Small intestine (tissue), 7 donors: ENCODE data around the gene PDE8B. TPM values are rescaled to one million over a fixed set of nuclear protein-coding genes. Genes with fewer than 3 reads are reported as not detected.
A peak's percentile ranks its signal among the peaks of the same experiment; 100 is the strongest.

ENCODE experiments used
- DNase-seq, 2 donors: peaks; one replicate each; pipeline versions ENCODE4 v3.0.0 to v3.0.0-alpha.2; 2013
- FAIRE-seq: peaks from 2 replicates; lab custom pipeline; 2012; peaks lifted over from hg19 to GRCh38; lab: Jason Lieb, UNC
- H3K27ac ChIP-seq, 3 donors: one replicate each; pipeline ENCODE4 v1.5.1; 2013; ENCODE audit warnings: low read length in 2 of 3, mild to moderate bottlenecking in 2 of 3, control low read depth in 1 of 3, inconsistent platforms in 1 of 3, low read depth in 1 of 3, moderate library complexity in 1 of 3
- H3K27me3 ChIP-seq, 3 donors: one replicate each; pipeline ENCODE4 v1.6.1; 2013; ENCODE audit warnings: low read length in 3 of 3, inconsistent platforms in 1 of 3; ENCODE audit not compliant: control insufficient read depth in 3 of 3, insufficient read depth in 3 of 3
- H3K36me3 ChIP-seq, 3 donors: one replicate each; pipeline ENCODE4 v1.6.1; 2013; ENCODE audit warnings: low read length in 3 of 3, inconsistent platforms in 1 of 3, low read depth in 1 of 3, mild to moderate bottlenecking in 1 of 3, moderate library complexity in 1 of 3; ENCODE audit not compliant: control insufficient read depth in 3 of 3, insufficient read depth in 2 of 3
- H3K4me1 ChIP-seq, 3 donors: one replicate each; pipeline ENCODE4 v1.6.1; 2013; ENCODE audit warnings: low read length in 2 of 3, inconsistent platforms in 1 of 3, low read depth in 1 of 3, mild to moderate bottlenecking in 1 of 3, moderate library complexity in 1 of 3; ENCODE audit not compliant: control insufficient read depth in 3 of 3, insufficient read depth in 2 of 3
- H3K4me3 ChIP-seq, 3 donors: one replicate each; pipeline ENCODE4 v1.5.1; 2013; ENCODE audit warnings: low read length in 3 of 3, control low read depth in 1 of 3, inconsistent platforms in 1 of 3, low read depth in 1 of 3, mild to moderate bottlenecking in 1 of 3, moderate library complexity in 1 of 3
- H3K9me3 ChIP-seq, 2 donors: one replicate each; pipeline ENCODE4 v1.6.1; 2013; ENCODE audit warnings: low read depth in 1 of 2, low read length in 1 of 2; ENCODE audit not compliant: control insufficient read depth in 2 of 2, insufficient read depth in 1 of 2
- WGBS, 3 donors: extraction: QIAGEN DNeasy Blood & Tissue Kit; methylation state at CpG; one replicate each; pipeline ENCODE4 v1.1.7; 2013; 5-methylcytosine and 5-hydroxymethylcytosine counted together
- polyA plus RNA-seq, 4 donors: library from polyadenylated mRNA; stranded (reverse) in 3 of 4; unstranded in 1 of 4; fragments of 200-250 nt in 3 of 4; fragments of 120-200 nt in 1 of 4; gene quantifications; one replicate each; pipeline versions ENCODE4 v1.2.1 to v1.2.3, GENCODE V29; 2013
- donor health status: healthy with polysubstance abuse.
- donor health status: control.
- donor health status: control.
- donor health status: Bipolar disorder and iron deficiency.
- donor health status: healthy.

Gene PDE8B
- polyA plus RNA-seq, 4 donors = 0.22 to 1.5 (median 0.99) TPM

DNA sequence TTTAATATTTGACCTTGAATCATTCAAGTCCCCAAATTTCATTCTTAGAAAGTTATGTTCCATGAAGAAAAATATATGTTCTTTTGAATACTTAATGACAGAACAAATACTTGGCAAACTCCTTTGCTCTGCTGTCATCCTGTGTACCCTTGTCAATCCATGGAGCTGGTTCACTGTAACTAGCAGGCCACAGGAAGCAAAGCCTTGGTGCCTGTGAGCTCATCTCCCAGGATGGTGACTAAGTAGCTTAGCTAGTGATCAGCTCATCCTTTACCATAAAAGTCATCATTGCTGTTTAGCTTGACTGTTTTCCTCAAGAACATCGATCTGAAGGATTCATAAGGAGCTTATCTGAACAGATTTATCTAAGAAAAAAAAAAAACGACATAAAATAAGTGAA, 216.2 kb downstream of the PDE8B start:
- peaks cover 0 to 9% (median 0%) of the 10 kb centered on the region in 3 donors for H3K36me3 ChIP-seq
- DNase-seq = no peak
- peaks cover 0 to 5% of the 10 kb centered on the region in 2 donors for H3K9me3 ChIP-seq
- no peaks in the 10 kb centered on the region for H3K27me3 ChIP-seq
- H3K27ac ChIP-seq = no peak overlapping the region
- no peak for FAIRE-seq
- H3K4me1 ChIP-seq = peaks cover 0 to 3% (median 0%) of the 10 kb centered on the region in 3 donors
- 69 to 85% (median 73%) methylated on average over 2 of the region's 2 CpGs for WGBS, 3 donors
- no peak overlapping the region for H3K4me3 ChIP-seq

DNA sequence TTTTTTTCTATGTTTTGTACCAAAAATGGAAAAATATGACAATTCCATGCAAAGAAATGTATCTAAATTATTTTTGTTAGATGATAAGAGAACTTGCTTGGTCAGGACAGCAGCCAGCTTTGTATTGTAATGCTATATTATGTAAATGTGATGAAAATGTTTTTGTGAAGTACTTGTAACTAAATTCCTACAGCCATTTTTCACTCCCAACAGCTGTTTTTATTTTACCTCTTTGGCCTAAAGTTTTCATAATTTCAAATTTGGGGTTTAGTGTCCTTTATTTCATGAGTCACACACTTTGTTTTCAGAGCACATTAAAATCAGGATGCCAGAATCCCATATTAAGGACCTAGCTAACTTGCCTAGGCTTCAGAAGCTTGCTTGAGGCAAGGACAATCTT, 217.5 kb downstream of the PDE8B start:
- peaks cover 0 to 1% of the 10 kb centered on the region in 2 donors for H3K9me3 ChIP-seq
- peaks cover 0 to 9% (median 0%) of the 10 kb centered on the region in 3 donors for H3K36me3 ChIP-seq
- peaks cover 0 to 3% (median 0%) of the 10 kb centered on the region in 3 donors for H3K4me1 ChIP-seq
- FAIRE-seq (no peak), DNase-seq (no peak)
- no peak overlapping the region for H3K27ac ChIP-seq
- H3K4me3 ChIP-seq = no peak overlapping the region
- no peaks in the 10 kb centered on the region for H3K27me3 ChIP-seq

DNA sequence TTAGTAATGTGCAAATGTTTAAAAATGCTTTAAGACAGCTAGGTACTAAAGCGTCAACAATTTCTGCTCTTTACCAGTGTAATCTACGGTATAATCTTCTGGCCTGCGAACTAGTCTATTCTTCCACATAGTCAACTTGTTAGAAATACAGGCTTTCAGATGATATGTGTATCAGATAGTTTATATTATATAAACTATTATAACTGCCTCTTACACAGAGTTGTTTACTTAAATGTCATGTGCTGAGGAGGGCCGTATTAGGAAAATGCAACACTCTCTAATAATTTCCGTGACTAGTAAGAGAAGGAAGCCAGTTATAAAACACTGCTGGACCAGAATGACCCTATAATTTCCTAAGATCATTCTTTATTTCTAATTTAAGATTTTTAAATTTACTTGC, 218.0 kb downstream of the PDE8B start:
- no peak overlapping the region for H3K27ac ChIP-seq
- FAIRE-seq = no peak

GRCh38 chr5:77430726-77431125, 220.2 kb downstream of the PDE8B start:
- Histone ChIP-seq H3K27me3 (no peaks in the 10 kb centered on the region), H3K27ac (no peak overlapping the region), H3K9me3 (no peaks in the 10 kb centered on the region), H3K36me3 (peaks cover 0 to 11% (median 4%) of the 10 kb centered on the region in 3 donors), H3K4me1 (peaks cover 0 to 3% (median 0%) of the 10 kb centered on the region in 3 donors), H3K4me3 (no peak overlapping the region)
- no peak for FAIRE-seq
- 91 to 100% (median 100%) methylated on average over 1 of the region's 1 CpG for WGBS, 3 donors
- no peak for DNase-seq

More for the DNA sequence above, 218.0 kb downstream of the PDE8B start:
- Histone ChIP-seq H3K9me3 (no peaks in the 10 kb centered on the region), H3K4me3 (no peak overlapping the region), H3K36me3 (peaks cover 0 to 9% (median 0%) of the 10 kb centered on the region in 3 donors), H3K27me3 (no peaks in the 10 kb centered on the region), H3K4me1 (peaks cover 0 to 3% (median 0%) of the 10 kb centered on the region in 3 donors)
- 74 to 90% (median 89%) methylated on average over 5 of the region's 5 CpGs for WGBS, 3 donors
- no peak for DNase-seq

- Histone ChIP-seq H3K27me3 (no peaks in the 10 kb centered on the region), H3K4me3 (no peak overlapping the region), H3K4me1 (peaks cover 0 to 2% (median 0%) of the 10 kb centered on the region in 3 donors), H3K36me3 (peaks cover 4 to 7% (median 4%) of the 10 kb centered on the region in 3 donors), H3K9me3 (no peaks in the 10 kb centered on the region), H3K27ac (no peak overlapping the region)
- no peak for FAIRE-seq
- 94 to 99% (median 95%) methylated on average over 3 of the region's 3 CpGs for WGBS, 3 donors
- no peak for DNase-seq
These were observed 220.8 kb downstream of the PDE8B start for GRCh38 chr5:77431286-77431685.

DNA sequence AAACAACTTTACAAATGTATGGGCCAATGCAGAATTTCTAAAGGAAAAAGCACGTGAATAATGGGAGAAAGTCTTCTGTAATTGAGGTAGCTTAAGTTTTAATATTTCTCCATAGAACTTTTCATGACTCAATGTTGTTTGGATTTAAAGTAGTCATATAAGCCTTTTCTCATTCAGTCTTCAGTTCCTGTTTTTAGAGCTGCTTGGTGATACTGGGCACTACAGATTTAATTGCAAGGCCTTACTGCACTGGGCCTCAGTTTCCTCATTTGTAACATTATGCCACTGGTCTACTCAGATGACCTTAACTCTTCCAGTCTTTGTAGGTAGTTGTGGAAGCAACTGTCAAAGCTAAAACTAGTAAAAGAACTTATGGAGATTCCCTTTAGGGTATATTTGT, 221.2 kb downstream of the PDE8B start:
- 97 to 98% (median 97%) methylated on average over 1 of the region's 1 CpG for WGBS, 3 donors
- Histone ChIP-seq H3K27me3 (no peaks in the 10 kb centered on the region), H3K9me3 (no peaks in the 10 kb centered on the region), H3K36me3 (peaks cover 4 to 6% (median 4%) of the 10 kb centered on the region in 3 donors), H3K4me1 (no peaks in the 10 kb centered on the region), H3K4me3 (no peak overlapping the region), H3K27ac (no peak overlapping the region)
- FAIRE-seq = no peak
- DNase-seq = no peak

DNA sequence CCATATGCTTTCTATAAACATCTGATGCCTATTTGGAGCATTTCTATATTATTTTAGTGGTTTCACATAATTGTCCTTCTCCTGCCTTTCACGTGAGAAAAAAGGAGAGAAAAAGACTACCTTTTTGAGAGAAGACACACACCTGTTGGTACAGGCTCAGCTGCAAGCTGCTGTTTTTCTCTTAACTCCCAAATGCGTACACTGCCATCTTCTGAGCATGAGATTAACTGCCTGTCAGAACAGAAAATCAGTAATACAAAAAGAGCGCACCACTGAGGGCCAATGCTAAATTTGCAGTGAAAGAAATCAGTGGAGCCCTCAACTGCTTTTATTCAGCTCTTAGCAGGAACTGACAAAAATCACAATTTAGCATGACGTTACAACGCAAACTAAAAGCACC, 226.7 kb downstream of the PDE8B start:
- peaks cover 4 to 12% (median 4%) of the 10 kb centered on the region in 3 donors for H3K36me3 ChIP-seq
- DNase-seq (peak; percentile 7 to 22), FAIRE-seq (no peak)
- no peak overlapping the region for H3K27ac ChIP-seq
- WGBS, 3 donors = 81 to 88% (median 85%) methylated on average over 5 of the region's 5 CpGs
- H3K4me1 ChIP-seq = no peaks in the 10 kb centered on the region
- H3K27me3 ChIP-seq = no peaks in the 10 kb centered on the region
- no peak overlapping the region for H3K4me3 ChIP-seq
- H3K9me3 ChIP-seq = no peaks in the 10 kb centered on the region

GRCh38 chr5:77438071-77438470, 227.6 kb downstream of the PDE8B start:
- DNase-seq (no peak), FAIRE-seq (no peak)
- H3K9me3 ChIP-seq = no peaks in the 10 kb centered on the region
- H3K27ac ChIP-seq = no peak overlapping the region
- WGBS, 3 donors = 68 to 96% (median 81%) methylated on average over 3 of the region's 3 CpGs
- H3K27me3 ChIP-seq = no peaks in the 10 kb centered on the region
- H3K4me1 ChIP-seq = no peaks in the 10 kb centered on the region
- H3K36me3 ChIP-seq = peaks cover 4 to 12% (median 4%) of the 10 kb centered on the region in 3 donors
- no peak overlapping the region for H3K4me3 ChIP-seq

- Histone ChIP-seq H3K4me1 (no peaks in the 10 kb centered on the region), H3K27me3 (no peaks in the 10 kb centered on the region), H3K36me3 (peaks cover under 1 to 16% (median 4%) of the 10 kb centered on the region in 3 donors), H3K4me3 (no peak overlapping the region), H3K27ac (no peak overlapping the region), H3K9me3 (peaks cover 0 to 2% of the 10 kb centered on the region in 2 donors)
- DNase-seq (no peak), FAIRE-seq (no peak)
- WGBS, 3 donors = 83 to 100% (median 100%) methylated on average over 1 of the region's 1 CpG
These were observed 233.2 kb downstream of the PDE8B start for GRCh38 chr5:77443670-77444069.
